Measurements from ENCODE around the gene PIMREG.

The PIMREG gene

GRCh38 chr17:6443692-6444570 is at the start of gene PIMREG:
PIMREG (plus strand) TSS chr17:6444455; CDS start chr17:6445111, 656 bp downstream.
- peak; percentile 91 for DNase-seq (ENCODE audit: low read depth)

GRCh38 chr17:6398955-6399354 is 45.3 kb upstream of the PIMREG start:
- DNase-seq (ENCODE audit: low read depth) = no peak

- DNase-seq (ENCODE audit: low read depth) = no peak
Observed at GRCh38 chr17:6402258-6402657, 42.0 kb upstream of the PIMREG start.

GRCh38 chr17:6408276-6408675 is 36.0 kb upstream of the PIMREG start:
- no peak for DNase-seq (ENCODE audit: low read depth)

GRCh38 chr17:6408735-6409134 is 35.5 kb upstream of the PIMREG start:
- no peak for DNase-seq (ENCODE audit: low read depth)

- DNase-seq (ENCODE audit: low read depth) = no peak
Observed at GRCh38 chr17:6413065-6413464, 31.2 kb upstream of the PIMREG start.

GRCh38 chr17:6415616-6416015 is 28.6 kb upstream of the PIMREG start:
- DNase-seq (ENCODE audit: low read depth) = no peak

- no peak for DNase-seq (ENCODE audit: low read depth)
Observed at GRCh38 chr17:6420173-6420641, 24.0 kb upstream of the PIMREG start.

GRCh38 chr17:6421700-6422604 is 22.3 kb upstream of the PIMREG start:
- DNase-seq (ENCODE audit: low read depth) = peak; percentile 58

- no peak for DNase-seq (ENCODE audit: low read depth)
Observed at GRCh38 chr17:6422654-6423241, 21.5 kb upstream of the PIMREG start.

GRCh38 chr17:6423931-6424330 is 20.3 kb upstream of the PIMREG start:
- DNase-seq (ENCODE audit: low read depth) = no peak

- DNase-seq (ENCODE audit: low read depth) = no peak
Observed at GRCh38 chr17:6425407-6425806, 18.8 kb upstream of the PIMREG start.

GRCh38 chr17:6426356-6427101 is 17.7 kb upstream of the PIMREG start:
- no peak for DNase-seq (ENCODE audit: low read depth)

- no peak for DNase-seq (ENCODE audit: low read depth)
Observed at GRCh38 chr17:6427279-6427781, 16.9 kb upstream of the PIMREG start.

GRCh38 chr17:6428207-6428965 is 15.9 kb upstream of the PIMREG start:
- no peak for DNase-seq (ENCODE audit: low read depth)

- DNase-seq (ENCODE audit: low read depth) = no peak
Observed at GRCh38 chr17:6429266-6429665, 15.0 kb upstream of the PIMREG start.

- DNase-seq (ENCODE audit: low read depth) = no peak
Observed at GRCh38 chr17:6430769-6431168, 13.5 kb upstream of the PIMREG start.

- no peak for DNase-seq (ENCODE audit: low read depth)
Observed at GRCh38 chr17:6435051-6435450, 9.2 kb upstream of the PIMREG start, which contains the start of gene AIPL1. AIPL1 (minus strand) TSS chr17:6435121; CDS start chr17:6435104, 17 bp downstream.

- DNase-seq (ENCODE audit: low read depth) = peak; percentile 30
Observed at GRCh38 chr17:6435968-6436367, 8.3 kb upstream of the PIMREG start.

- DNase-seq (ENCODE audit: low read depth) = no peak
Observed at GRCh38 chr17:6437466-6437865, 6.8 kb upstream of the PIMREG start.

GRCh38 chr17:6437956-6438355 is 6.3 kb upstream of the PIMREG start:
- DNase-seq (ENCODE audit: low read depth) = no peak

Data from stimulated activated CD8-positive, alpha-beta memory T cell treated with anti-CD3 and anti-CD28 coated beads, Interleukin-7, amount 100 ng/mL, for 24 hours (primary cell).